ENCODE measurements around the gene IGFBP3. TPM values are rescaled to one million over a fixed set of nuclear protein-coding genes. Genes with fewer than 3 reads are reported as not detected.

The IGFBP3 gene
- total RNA-seq, 1 donor from 2014 or later = 296 TPM

DNA sequence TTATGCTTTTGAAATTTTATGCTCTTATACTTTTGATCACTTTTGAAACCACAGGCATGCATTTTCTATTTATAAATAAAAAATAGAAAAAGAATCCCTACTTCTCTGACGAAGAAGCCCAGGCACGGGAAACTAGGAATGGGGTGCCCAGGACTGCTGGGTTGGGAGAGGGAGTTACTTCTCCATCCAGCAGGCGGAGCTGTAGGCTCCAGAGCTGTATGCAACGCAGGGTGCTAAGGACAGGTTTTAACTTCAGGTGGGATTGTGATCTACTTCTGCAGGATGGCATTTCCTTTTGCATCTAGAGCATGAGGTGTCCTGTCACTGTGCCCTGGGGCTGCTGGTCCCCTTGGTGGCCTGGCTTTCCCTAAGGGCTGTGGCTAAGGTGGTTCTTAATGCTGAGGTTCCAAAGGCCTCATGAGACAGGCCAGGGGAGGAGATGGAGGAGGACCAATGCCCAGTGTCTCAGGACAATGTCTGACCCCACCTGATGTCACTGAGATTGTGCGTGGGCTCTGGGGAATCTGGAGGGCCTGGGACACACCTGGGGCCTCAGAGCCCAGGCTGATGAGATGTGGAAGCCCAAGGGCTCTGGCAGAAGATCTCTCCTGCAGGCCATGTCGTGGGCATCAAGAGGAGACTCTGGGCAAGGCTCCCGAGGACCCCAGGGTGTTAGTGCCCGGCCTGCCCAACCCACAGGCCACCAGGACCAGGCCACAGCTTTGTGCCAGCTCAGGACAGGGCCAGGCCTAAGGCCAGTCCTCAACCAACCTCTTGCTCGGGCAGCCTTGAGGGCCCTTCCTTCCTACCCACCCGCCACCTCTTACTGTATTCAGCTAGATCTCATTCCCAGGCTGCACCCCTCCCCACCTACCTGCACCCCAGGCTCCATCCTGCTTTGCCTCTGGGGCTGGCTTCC, 48.7 kb downstream of the IGFBP3 start:
- no peak for DNase-seq (ENCODE audit: low read depth)

DNA sequence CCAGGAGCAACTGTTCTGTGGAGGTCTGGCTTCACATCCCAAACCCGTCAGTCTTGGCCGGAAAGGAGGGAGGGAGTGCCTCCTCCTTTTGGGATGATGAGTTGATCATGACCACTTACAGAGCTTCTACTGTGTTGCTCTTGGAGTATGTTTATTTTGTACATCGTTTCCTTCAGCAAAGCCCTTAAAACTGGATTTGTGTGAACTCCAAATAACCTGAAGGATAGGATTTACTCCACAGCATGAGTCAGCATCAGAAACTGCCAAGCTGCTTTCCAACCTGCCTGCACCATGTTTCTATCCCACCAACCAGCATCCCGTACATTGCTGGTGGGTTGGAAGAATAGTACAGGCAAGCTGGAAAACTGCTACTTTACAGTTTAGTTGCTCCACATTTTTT, 51.6 kb downstream of the IGFBP3 start:
- DNase-seq (ENCODE audit: low read depth) = peak; percentile 26

DNA sequence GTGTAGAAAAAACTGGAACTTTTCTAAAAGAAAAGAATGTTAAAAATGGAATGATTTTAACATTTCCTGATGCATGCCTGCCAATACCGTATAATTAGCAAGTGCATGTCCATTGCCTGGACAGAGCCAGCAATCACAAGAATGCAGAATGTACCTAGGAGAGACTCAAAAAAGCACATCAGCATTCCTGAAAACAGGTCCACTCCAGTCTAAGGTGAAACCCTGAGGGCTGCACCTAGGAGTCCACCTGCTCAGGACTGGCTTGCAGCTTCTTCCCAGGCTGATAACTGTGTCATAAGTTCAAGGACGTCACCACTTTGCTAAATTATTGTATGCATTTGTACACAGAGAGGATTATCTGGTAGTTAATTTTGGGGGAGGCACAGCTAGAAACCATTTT, 53.6 kb downstream of the IGFBP3 start:
- no peak for DNase-seq (ENCODE audit: low read depth)

DNA sequence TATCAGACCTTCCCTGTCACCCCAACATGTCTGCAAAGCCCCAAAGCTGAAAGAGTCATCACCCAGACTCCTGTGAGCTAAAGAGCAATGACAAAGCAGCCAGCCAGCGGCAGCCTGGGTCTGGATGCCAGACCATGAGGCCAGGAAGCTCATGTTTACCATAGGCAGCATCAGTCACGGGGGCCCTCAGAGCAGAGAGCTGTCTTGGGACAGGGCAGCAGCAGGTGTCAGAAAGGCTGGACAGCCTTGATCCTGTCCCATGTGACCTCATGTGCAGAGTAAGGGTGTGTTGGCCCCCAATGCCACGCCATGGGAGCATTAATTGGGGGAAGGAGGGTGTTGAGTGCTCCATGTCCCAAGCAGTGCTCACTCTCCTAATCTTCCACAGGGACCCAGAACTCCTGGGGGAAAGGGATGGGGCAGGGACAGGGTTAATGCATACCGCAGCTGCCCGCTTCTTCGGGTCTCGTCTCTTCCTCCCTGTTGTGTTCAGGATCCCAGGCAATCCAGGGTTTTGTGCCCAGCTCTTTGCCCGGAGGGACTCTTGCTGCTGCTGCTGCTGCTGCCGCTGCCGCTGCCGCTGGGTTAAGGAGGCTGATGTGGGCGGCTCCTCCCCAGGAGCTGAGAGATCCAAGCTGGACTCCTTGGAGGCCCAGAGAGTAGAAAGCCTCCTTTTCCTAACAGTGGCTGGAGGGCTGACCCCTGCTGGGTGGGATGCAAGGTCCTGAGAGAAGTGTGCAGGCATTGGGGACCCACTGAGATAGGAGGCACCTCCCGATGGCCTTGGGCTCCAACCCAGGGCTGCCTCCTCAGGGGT, 55.3 kb downstream of the IGFBP3 start:
- no peak for DNase-seq (ENCODE audit: low read depth)

DNA sequence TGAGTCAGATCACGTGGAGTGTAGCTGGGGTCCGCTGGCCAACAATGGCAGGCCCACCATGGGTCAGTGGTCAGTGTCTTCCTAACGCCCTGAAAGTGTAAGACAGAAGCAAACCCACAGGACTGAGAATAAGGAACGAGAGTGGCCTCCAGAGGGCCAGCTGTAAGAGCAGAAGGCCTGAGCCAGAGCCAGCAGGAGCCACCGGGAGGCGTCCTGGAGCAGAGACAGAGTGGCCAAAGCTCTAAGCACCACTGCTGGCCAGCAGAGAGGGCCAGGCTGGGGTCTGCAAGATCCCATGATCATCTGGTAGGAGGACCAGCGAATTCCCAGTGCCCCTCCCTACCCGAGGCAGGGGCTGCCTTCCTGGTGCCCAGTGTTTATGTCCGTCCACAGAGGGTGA, 57.4 kb downstream of the IGFBP3 start:
- DNase-seq (ENCODE audit: low read depth) = no peak

Other genes starting within 250 kb of the IGFBP3 start
- not detected in 2 replicates for gene CCDC201, start 48.2 kb downstream of the IGFBP3 start, total RNA-seq
- gene IGFBP1, start 32.8 kb downstream of the IGFBP3 start, total RNA-seq = 0.15 and 0.17 TPM in 2 replicates

Data from renal cortical epithelial cell (primary cell).